Activated T-cell treated with anti-CD3 and anti-CD28 coated beads, Interleukin-2, amount 50 U/mL, for 72 hours (primary cell): ENCODE measurements around the gene CCDC85C. TPM values are rescaled to one million over a fixed set of nuclear protein-coding genes. Genes with fewer than 3 reads are reported as not detected.
A peak's percentile ranks its signal among the peaks of the same experiment; 100 is the strongest.

Experiments used
- ATAC-seq, 2 donors: fragments of 150-1000 bp; cut with Tn5 transposase; replicated peaks in 1 of 2; 2 replicates each; pipeline ENCODE4 v1.10.0; 2021; ENCODE audit warnings: moderate library complexity in 2 of 2, mild to moderate bottlenecking in 1 of 2
- DNase-seq, 2 donors: peaks; one replicate each; pipeline ENCODE4 v3.0.0; 2021 to 2022; ENCODE audit warnings: mixed read lengths in 1 of 2
- H3K27ac Mint-ChIP-seq: one replicate; pipeline ENCODE4 v1.8.0; 2022; ENCODE audit warnings: mild to moderate bottlenecking, moderate library complexity, mixed read lengths
- H3K27me3 Mint-ChIP-seq: one replicate; pipeline ENCODE4 v1.8.0; 2022; ENCODE audit warnings: low read depth, mixed read lengths
- H3K36me3 Mint-ChIP-seq, 2 donors: one replicate each; pipeline ENCODE4 v1.8.0; 2022; ENCODE audit warnings: mixed read lengths in 2 of 2, mild to moderate bottlenecking in 1 of 2; ENCODE audit not compliant: insufficient read depth in 2 of 2
- H3K4me1 Mint-ChIP-seq: one replicate; pipeline ENCODE4 v1.8.0; 2022; ENCODE audit warnings: low read depth, mixed read lengths
- H3K4me3 Mint-ChIP-seq, 2 donors: one replicate each; pipeline ENCODE4 v1.8.0; 2022; ENCODE audit warnings: mild to moderate bottlenecking in 2 of 2, mixed read lengths in 2 of 2, moderate library complexity in 2 of 2
- H3K9me3 Mint-ChIP-seq, 2 donors: one replicate each; pipeline ENCODE4 v1.8.0; 2022; ENCODE audit warnings: mixed read lengths in 2 of 2
- total RNA-seq, 2 donors: library from RNA; stranded (reverse); gene quantifications; one replicate each; pipeline ENCODE4 v1.2.3, GENCODE V29; 2022

The CCDC85C gene
- total RNA-seq, 2 donors from 2014 or later: 10.1 to 11.3 TPM

DNA sequence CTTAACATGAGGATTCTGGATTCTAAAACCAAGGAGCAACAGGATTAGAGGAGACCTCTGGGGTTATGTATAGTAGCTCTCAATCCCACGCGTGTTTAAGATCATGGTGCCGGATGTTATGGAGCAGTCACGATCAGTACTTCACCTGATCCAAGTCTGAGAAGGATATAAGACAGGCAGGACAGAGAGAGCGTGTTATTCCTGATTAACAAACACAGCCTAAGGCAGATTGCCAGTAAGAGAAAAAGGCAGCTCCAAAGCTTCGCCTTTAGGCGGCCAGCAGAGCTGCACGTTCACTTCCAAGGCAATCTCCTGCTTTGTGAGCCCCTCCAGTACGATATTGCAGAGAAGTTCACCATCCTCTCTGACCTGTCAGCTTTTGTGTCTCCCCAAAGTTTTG is 128.8 kb downstream of the CCDC85C start:
- H3K4me3 Mint-ChIP-seq: no peak overlapping the region
- H3K9me3 Mint-ChIP-seq: no peaks in the 10 kb centered on the region
- no peaks in the 10 kb centered on the region for H3K27me3 Mint-ChIP-seq

DNA sequence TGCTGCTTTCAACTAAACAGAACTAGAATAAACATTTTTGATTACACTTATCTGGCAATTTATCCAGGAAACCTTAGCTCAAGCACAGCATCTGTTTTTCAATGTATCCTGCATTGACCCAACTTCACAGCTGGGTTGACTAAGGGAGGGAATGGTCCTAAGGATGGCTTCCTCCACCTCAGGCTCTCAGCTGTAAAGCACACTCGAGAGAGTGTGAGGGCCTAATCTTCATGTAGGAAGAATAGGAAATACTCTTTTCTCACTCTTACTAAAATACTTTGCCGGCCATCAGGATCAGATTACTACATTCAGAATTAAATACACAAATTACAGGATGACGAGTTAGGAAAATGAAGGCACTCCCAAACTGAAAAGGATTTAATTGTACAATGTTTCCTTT is 130.5 kb downstream of the CCDC85C start:
- no peaks in the 10 kb centered on the region for H3K36me3 Mint-ChIP-seq
- H3K9me3 Mint-ChIP-seq: no peaks in the 10 kb centered on the region
- H3K27me3 Mint-ChIP-seq: no peaks in the 10 kb centered on the region
- no peak overlapping the region for H3K4me3 Mint-ChIP-seq
- DNase-seq: no peak
- no peak overlapping the region for H3K27ac Mint-ChIP-seq
- H3K4me1 Mint-ChIP-seq: peaks cover 53% of the 10 kb centered on the region
- no peak for ATAC-seq

More for the DNA sequence above, 128.8 kb downstream of the CCDC85C start:
- Mint-ChIP-seq H3K27ac (no peak overlapping the region), H3K36me3 (peaks cover 3 to 4% of the 10 kb centered on the region in 2 donors), H3K4me1 (peaks cover 49% of the 10 kb centered on the region)
- DNase-seq (no peak), ATAC-seq (no peak)

DNA sequence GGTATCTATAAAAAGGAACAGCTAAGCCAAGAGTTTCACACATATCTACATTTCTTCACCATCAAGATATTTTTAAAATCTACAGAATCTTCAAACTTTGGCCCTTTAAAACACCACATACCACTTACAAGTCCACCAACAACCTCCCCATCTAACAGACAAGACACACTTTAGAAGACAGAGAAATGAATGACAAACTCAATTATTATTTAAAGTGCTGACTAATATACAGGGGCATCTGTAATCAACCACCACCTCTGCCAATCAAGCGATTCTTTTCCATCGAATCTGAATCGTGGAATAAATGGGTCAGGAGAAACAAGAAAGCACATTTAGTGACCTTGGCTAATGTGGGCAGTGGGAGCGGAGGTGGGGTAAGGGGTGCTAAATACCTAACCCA is 131.1 kb downstream of the CCDC85C start:
- Mint-ChIP-seq H3K27ac (no peak overlapping the region), H3K4me3 (no peak overlapping the region), H3K36me3 (no peaks in the 10 kb centered on the region), H3K9me3 (no peaks in the 10 kb centered on the region), H3K27me3 (no peaks in the 10 kb centered on the region), H3K4me1 (peaks cover 53% of the 10 kb centered on the region)
- DNase-seq: no peak
- ATAC-seq: no peak

DNA sequence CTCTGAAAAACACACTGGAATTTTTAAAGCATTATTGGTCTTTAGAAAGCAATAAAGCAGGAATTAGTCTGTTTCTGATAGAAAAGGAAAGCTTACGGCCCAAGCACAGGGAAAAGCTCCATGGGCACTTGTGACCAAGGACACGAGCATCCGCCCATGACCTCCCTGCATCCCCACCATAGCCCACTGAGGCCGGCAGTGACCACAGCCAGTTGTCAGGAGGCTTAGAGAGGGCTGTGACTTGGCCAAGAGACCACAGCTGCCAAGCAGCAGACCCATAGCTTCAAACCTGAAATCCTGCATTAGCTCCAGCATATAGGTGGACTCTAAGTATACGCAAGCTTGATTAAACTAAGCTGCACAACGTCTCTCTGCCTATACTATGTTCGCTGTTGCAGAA is 132.3 kb downstream of the CCDC85C start:
- no peak for ATAC-seq
- H3K4me3 Mint-ChIP-seq: no peak overlapping the region
- H3K27ac Mint-ChIP-seq: no peak overlapping the region
- peaks cover 47% of the 10 kb centered on the region for H3K4me1 Mint-ChIP-seq
- H3K9me3 Mint-ChIP-seq: no peaks in the 10 kb centered on the region
- H3K36me3 Mint-ChIP-seq: peaks cover 0 to 2% of the 10 kb centered on the region in 2 donors
- no peak for DNase-seq
- H3K27me3 Mint-ChIP-seq: no peaks in the 10 kb centered on the region

DNA sequence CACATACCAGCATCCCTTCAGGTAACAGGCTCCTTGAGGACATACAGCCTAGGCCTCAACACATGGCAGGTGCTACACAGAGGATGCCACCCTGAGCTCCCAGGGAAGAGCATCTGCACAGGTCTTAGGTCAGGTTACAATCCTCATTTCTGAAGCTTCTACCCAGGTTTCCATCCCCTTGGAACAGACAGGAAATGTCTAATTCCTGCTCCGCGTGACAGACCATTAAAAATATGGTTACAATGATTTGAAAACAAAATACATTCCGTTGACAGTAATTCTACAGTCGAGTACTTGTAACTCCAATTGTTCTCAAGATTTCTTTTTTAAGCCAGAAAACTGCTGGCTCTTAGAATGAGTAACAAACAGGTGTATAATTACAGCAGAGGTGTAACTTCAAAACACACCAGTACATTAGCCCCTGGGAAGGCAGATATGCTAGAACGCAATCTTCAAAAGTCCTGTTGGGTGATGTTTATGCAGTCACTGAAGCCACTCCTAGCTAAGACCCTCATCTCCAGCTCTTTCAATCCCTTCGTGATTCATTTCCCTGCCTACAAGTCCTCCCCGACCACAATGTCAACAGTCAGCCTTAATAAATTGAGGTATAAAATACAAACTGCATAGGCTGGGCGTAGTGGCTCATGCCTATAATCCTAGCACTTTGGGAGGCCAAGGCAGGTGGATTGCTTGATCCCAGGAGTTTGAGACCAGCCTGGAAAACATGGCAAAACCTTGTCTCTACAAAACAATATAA is 135.0 kb downstream of the CCDC85C start:
- H3K36me3 Mint-ChIP-seq: peaks cover 0 to 2% of the 10 kb centered on the region in 2 donors
- peaks cover 31% of the 10 kb centered on the region for H3K4me1 Mint-ChIP-seq
- no peak overlapping the region for H3K4me3 Mint-ChIP-seq
- no peaks in the 10 kb centered on the region for H3K27me3 Mint-ChIP-seq
- DNase-seq (no peak), ATAC-seq (no peak)
- no peaks in the 10 kb centered on the region for H3K9me3 Mint-ChIP-seq
- H3K27ac Mint-ChIP-seq: no peak overlapping the region

DNA sequence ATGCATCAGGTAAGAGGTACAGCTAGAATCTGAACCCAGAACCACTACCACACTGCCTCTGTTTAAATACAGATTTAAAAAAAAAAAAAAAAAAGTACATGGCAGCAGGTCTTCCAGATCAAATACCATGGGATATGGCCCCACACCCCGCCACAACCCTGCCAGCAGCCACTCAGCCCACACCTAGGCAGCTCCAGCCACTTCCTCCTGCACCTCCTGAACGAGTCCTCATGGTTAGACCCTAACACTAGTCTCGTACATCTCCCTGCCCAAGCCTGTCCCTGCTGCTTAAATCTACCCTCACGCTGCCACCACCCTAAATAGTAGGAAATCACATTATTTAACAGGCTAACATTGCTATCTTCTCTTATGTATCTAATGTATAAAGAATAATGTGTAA is 135.9 kb downstream of the CCDC85C start:
- no peaks in the 10 kb centered on the region for H3K9me3 Mint-ChIP-seq
- peak overlapping the region; percentile 7 for H3K27ac Mint-ChIP-seq
- no peaks in the 10 kb centered on the region for H3K27me3 Mint-ChIP-seq
- H3K36me3 Mint-ChIP-seq: peaks cover 0 to 3% of the 10 kb centered on the region in 2 donors
- DNase-seq (no peak), ATAC-seq (no peak)
- peaks cover 31% of the 10 kb centered on the region for H3K4me1 Mint-ChIP-seq
- no peak overlapping the region for H3K4me3 Mint-ChIP-seq

DNA sequence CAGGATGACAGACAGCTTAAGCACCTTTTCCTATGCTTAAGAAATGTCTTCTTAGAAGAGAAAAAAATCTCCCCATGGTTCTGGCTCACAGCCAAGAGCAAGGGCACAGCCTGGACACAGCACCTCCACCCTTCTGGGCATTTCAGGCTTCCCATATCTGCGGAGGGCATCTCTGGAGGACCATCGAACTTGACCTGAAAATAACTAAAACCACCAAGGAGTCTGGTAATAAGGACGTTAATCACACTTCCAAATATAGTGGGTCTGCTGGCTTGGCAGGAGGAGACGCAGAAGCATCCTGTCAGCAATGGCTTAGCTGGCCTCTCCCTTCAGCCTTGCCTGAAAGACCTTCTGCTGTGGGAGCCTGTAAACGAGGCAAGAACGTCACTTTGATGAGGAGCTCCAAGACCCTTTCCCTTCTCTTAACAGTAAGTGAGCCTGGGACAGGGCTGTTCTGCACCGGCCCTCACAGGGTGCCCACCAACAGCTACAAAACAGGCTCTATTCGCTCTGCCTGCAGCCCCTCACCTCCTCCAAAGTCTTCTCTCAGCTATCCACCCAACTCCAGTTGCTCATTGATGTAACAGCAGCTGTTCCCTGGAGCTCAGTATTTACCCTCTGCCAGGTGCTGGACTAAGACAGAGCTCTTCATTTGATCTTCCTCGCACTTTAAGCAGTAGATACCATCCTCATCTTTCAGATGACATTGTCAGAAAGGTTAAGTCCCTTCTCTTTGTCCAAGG is 136.5 kb downstream of the CCDC85C start:
- H3K27ac Mint-ChIP-seq: no peak overlapping the region
- ATAC-seq (no peak), DNase-seq (no peak)
- H3K4me1 Mint-ChIP-seq: peaks cover 31% of the 10 kb centered on the region
- no peak overlapping the region for H3K4me3 Mint-ChIP-seq
- H3K9me3 Mint-ChIP-seq: no peaks in the 10 kb centered on the region
- H3K27me3 Mint-ChIP-seq: no peaks in the 10 kb centered on the region
- peaks cover 0 to 3% of the 10 kb centered on the region in 2 donors for H3K36me3 Mint-ChIP-seq

DNA sequence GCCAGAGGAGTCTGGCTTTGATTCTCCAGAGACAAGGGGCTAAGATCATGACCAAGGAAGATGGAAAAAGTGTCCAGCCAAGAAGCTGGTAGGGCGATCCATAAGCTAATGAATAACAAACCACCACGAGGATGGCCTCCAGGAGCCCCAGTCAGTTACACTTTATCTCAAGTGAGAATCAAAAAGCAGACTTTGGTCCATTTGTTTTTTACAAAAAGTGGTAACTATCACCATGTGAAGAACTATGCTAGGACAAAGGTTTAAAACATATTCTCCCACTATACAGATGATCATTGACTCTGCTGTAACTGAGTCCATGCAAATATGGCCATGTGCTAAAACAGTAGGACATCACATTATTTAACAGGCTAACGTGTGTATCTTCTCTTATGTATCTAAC is 137.2 kb downstream of the CCDC85C start:
- Mint-ChIP-seq H3K36me3 (peaks cover 0 to 3% of the 10 kb centered on the region in 2 donors), H3K4me3 (no peak overlapping the region), H3K4me1 (peaks cover 31% of the 10 kb centered on the region), H3K27me3 (no peaks in the 10 kb centered on the region), H3K9me3 (no peaks in the 10 kb centered on the region), H3K27ac (no peak overlapping the region)
- DNase-seq (no peak), ATAC-seq (no peak)

DNA sequence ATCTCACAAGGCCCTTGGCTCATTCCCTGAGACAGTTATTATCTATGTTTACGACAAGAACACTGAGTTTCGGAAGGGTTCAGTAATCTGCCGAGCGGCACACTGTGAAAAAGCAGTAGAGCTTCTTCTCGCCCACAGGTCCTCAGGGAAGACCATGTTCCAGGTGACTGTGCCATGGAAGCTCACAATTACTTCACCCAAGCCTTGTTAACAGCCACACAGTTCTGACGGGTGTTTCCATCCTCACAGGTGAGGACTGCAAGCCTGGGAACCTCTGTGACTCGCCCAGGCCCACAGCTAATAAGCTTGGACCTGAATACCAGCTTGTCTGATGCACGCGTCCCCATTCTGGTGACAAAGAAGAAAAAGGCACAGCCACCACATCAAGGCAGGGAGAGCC is 138.7 kb downstream of the CCDC85C start:
- Mint-ChIP-seq H3K27me3 (no peaks in the 10 kb centered on the region), H3K27ac (no peak overlapping the region), H3K4me1 (peaks cover 28% of the 10 kb centered on the region), H3K36me3 (peaks cover 0 to 3% of the 10 kb centered on the region in 2 donors), H3K9me3 (no peaks in the 10 kb centered on the region), H3K4me3 (no peak overlapping the region)
- ATAC-seq: no peak
- no peak for DNase-seq

DNA sequence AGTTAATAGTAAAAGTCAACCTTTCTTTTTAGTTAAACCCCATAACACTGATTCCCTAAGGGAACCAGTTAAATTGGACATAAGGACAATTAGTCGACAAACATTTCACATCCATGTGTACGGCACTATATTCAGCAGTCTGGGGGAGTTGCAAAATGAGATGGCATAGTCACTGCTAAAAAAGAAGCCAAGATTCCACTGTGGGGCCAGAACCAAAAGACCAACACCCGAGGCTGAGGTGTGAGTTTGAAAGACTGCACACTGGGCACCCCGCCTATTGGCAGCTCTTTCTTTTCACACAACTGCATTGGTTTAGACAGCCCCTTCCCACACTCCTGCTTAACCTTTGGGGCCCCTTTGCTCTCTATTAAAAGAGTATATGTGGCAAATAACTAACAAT is 140.0 kb downstream of the CCDC85C start:
- DNase-seq (no peak), ATAC-seq (no peak)
- peaks cover 0 to 3% of the 10 kb centered on the region in 2 donors for H3K36me3 Mint-ChIP-seq
- no peaks in the 10 kb centered on the region for H3K27me3 Mint-ChIP-seq
- peaks cover 16% of the 10 kb centered on the region for H3K4me1 Mint-ChIP-seq
- H3K27ac Mint-ChIP-seq: no peak overlapping the region
- H3K9me3 Mint-ChIP-seq: no peaks in the 10 kb centered on the region
- no peak overlapping the region for H3K4me3 Mint-ChIP-seq

DNA sequence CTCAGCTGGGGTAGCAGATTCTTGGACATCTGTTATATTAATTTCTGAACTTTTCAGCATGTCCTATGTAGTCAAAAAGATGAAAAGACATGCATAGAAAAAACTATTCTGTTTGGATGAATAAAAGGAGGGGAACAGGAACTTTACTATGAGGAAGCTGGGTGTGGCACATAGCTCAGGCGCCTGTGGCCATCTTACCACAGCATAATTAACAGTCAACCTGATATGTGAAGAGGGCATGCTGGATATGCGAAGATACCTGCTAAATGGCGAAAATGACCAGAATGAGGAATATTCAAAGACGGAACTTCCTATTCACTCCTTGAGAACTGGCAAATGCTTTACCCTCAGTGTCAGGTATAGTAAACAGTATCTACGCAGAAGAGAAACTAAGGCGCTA is 141.8 kb downstream of the CCDC85C start:
- H3K4me3 Mint-ChIP-seq: no peak overlapping the region
- no peak for ATAC-seq
- H3K36me3 Mint-ChIP-seq: peaks cover 2 to 3% of the 10 kb centered on the region in 2 donors
- H3K27me3 Mint-ChIP-seq: no peaks in the 10 kb centered on the region
- no peak for DNase-seq
- no peaks in the 10 kb centered on the region for H3K9me3 Mint-ChIP-seq
- H3K4me1 Mint-ChIP-seq: no peaks in the 10 kb centered on the region
- H3K27ac Mint-ChIP-seq: no peak overlapping the region

DNA sequence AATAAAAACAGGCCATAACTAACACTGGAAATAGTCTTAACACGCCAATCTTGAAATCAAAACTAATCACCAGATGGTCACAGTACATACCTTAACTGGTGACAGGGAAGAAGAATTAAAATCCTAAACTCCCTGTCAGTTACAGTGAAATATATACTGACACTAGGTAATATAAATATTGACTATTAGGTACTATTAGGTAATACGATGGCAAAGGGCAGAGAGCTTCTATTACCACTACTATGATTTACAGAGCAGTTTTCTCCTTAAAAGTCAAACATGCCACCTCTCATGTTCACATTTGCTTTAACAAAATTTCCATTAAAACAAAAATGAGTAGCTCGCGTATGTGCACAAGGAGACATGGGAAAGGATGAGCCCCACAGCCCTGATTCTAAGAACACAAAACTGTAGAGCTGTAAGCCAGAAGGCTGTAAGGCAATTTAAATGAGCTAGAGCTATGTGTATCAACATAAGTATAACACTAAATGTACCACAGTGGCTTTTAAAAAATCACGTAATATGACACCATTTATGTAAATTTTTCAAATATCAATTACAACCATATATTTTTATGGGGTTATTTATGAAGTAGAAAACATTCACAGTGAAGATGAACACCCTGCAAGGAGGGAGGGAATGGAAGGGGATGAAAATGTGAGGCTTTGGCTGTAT is 142.5 kb downstream of the CCDC85C start:
- Mint-ChIP-seq H3K4me1 (no peaks in the 10 kb centered on the region), H3K27me3 (no peaks in the 10 kb centered on the region)

DNA sequence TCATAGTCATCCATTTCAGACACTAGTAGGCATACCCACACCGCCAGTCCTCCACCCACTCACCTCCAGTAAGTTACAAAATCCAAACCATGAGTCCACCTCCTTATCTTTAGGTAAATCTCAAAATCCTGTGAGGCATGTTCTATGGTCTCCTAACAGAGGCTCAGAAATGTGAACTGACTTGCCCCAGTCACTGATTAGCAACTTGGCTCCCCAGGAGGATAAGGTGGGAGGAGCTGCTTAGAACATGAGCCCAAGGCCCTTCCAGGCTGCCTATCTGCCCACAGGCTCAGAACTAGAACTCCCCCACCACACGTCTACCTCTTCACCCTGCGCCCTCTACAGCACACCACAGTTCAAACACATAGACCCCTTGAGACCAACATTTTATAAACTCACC is 143.2 kb downstream of the CCDC85C start:
- Mint-ChIP-seq H3K27me3 (no peaks in the 10 kb centered on the region), H3K9me3 (no peaks in the 10 kb centered on the region)

More for the DNA sequence above, 142.5 kb downstream of the CCDC85C start:
- DNase-seq (no peak), ATAC-seq (no peak)
- no peak overlapping the region for H3K4me3 Mint-ChIP-seq
- peaks cover 3 to 5% of the 10 kb centered on the region in 2 donors for H3K36me3 Mint-ChIP-seq
- no peaks in the 10 kb centered on the region for H3K9me3 Mint-ChIP-seq
- H3K27ac Mint-ChIP-seq: no peak overlapping the region

More for the DNA sequence above, 143.2 kb downstream of the CCDC85C start:
- H3K36me3 Mint-ChIP-seq: peaks cover 3 to 5% of the 10 kb centered on the region in 2 donors
- H3K4me1 Mint-ChIP-seq: no peaks in the 10 kb centered on the region
- DNase-seq (no peak), ATAC-seq (peak in 1 of 2 donors; percentile 19)
- H3K4me3 Mint-ChIP-seq: no peak overlapping the region
- H3K27ac Mint-ChIP-seq: no peak overlapping the region
